WTC11 (cell line): Measurements from ENCODE around the gene RALBP1. TPM values are rescaled to one million over a fixed set of nuclear protein-coding genes. Genes with fewer than 3 reads are reported as not detected.

Experiments
- ATAC-seq: fragments of 200-7000 bp; cut with Tn5 transposase; 2 replicates; pipeline ENCODE4 v1.10.0; 2021; ENCODE audit warnings: mild to moderate bottlenecking, moderate library complexity
- CTCF ChIA-PET: fragments of 300-600 bp; sonication (Branson Sonifier 250); formaldehyde crosslinking; loops from one replicate; lab custom pipeline; 2021; ENCODE audit warnings: antibody characterized with exemption; lab: Charles Lee
- POLR2A ChIA-PET: fragments of 350-600 bp; sonication (Branson Sonifier 250); formaldehyde crosslinking; loops from one replicate; lab custom pipeline; 2021; ENCODE audit warnings: antibody characterized with exemption; lab: Charles Lee
- DNase-seq: peaks from one replicate; pipeline ENCODE4 v3.0.0; 2021; ENCODE audit warnings: low spot score
- H3K27ac Mint-ChIP-seq: 2 replicates; pipeline ENCODE4 v1.8.0; 2021; ENCODE audit warnings: mixed read lengths
- H3K27me3 Mint-ChIP-seq: 2 replicates; pipeline ENCODE4 v1.8.0; 2021; ENCODE audit warnings: low read depth, mild to moderate bottlenecking, moderate library complexity, mixed read lengths
- H3K36me3 Mint-ChIP-seq: 2 replicates; pipeline ENCODE4 v1.8.0; 2021; ENCODE audit warnings: mixed read lengths
- H3K4me1 Mint-ChIP-seq: 2 replicates; pipeline ENCODE4 v1.8.0; 2022; ENCODE audit warnings: mixed read lengths
- H3K4me3 Mint-ChIP-seq: 2 replicates; pipeline ENCODE4 v1.8.0; 2021; ENCODE audit warnings: mild to moderate bottlenecking, moderate library complexity, mixed read lengths
- H3K9me3 Mint-ChIP-seq: 2 replicates; pipeline ENCODE4 v1.8.0; 2021; ENCODE audit warnings: mixed read lengths
- ELF4 ChIP-seq: sonication (generic); formaldehyde crosslinking; IDR thresholded peaks from 2 replicates; pipeline ENCODE4 v1.8.1; 2022; ENCODE audit warnings: low read depth, mild to moderate bottlenecking, moderate library complexity, missing genetic modification reagents
- ETV6 ChIP-seq: sonication (generic); formaldehyde crosslinking; IDR thresholded peaks from 2 replicates; pipeline ENCODE4 v1.8.1; 2022; ENCODE audit warnings: mild to moderate bottlenecking, missing genetic modification reagents
- GRHL2 ChIP-seq: fragments of 250-450 bp; sonication (Bioruptor Pico); IDR thresholded peaks from 2 replicates; pipeline ENCODE4 v1.8.0; 2022; ENCODE audit warnings: mild to moderate bottlenecking, moderate library complexity; ENCODE audit not compliant: insufficient replicate concordance, severe bottlenecking
- HMGA2 ChIP-seq: fragments of 250-450 bp; sonication (Bioruptor Pico); IDR thresholded peaks from 2 replicates; pipeline ENCODE4 v1.4.0; 2021; ENCODE audit warnings: mild to moderate bottlenecking, moderate library complexity
- JUN ChIP-seq: sonication (generic); formaldehyde crosslinking; IDR thresholded peaks from 2 replicates; pipeline ENCODE4 v1.8.0; 2023; ENCODE audit warnings: mild to moderate bottlenecking, missing genetic modification reagents
- NFATC4 ChIP-seq: fragments of 250-450 bp; sonication (Bioruptor Pico); IDR thresholded peaks from 2 replicates; pipeline ENCODE4 v1.9.0; 2021; ENCODE audit warnings: mild to moderate bottlenecking
- NR2C2 ChIP-seq: sonication (generic); formaldehyde crosslinking; IDR thresholded peaks from 2 replicates; pipeline ENCODE4 v1.8.0; 2022; ENCODE audit warnings: mild to moderate bottlenecking, missing genetic modification reagents
- SMAD3 ChIP-seq: sonication (generic); formaldehyde crosslinking; IDR thresholded peaks from 2 replicates; pipeline ENCODE4 v1.8.0; 2022; ENCODE audit warnings: missing genetic modification reagents, mild to moderate bottlenecking, borderline replicate concordance
- SMAD4 ChIP-seq: sonication (generic); formaldehyde crosslinking; IDR thresholded peaks from 2 replicates; pipeline ENCODE4 v1.8.0; 2022; ENCODE audit warnings: mild to moderate bottlenecking, missing genetic modification reagents
- ZNF263 ChIP-seq: sonication (generic); formaldehyde crosslinking; IDR thresholded peaks from 2 replicates; pipeline ENCODE4 v1.8.1; 2022; ENCODE audit warnings: low read depth, mild to moderate bottlenecking, moderate library complexity, missing genetic modification reagents
- ZNF317 ChIP-seq: sonication (generic); formaldehyde crosslinking; IDR thresholded peaks from 2 replicates; pipeline ENCODE4 v1.8.1; 2023; ENCODE audit warnings: low read depth, mild to moderate bottlenecking, moderate library complexity, missing genetic modification reagents, borderline replicate concordance
- total RNA-seq: library from RNA; stranded (reverse); gene quantifications from 3 replicates; pipeline ENCODE4 v1.2.3, GENCODE V29; 2021
- TF ChIP-seq, protein P1 (sequence below): fragments of 250-450 bp; sonication (Bioruptor Pico); conservative IDR thresholded peaks from 2 replicates; pipeline ENCODE4 v1.9.0; 2021; ENCODE audit warnings: mild to moderate bottlenecking
- TF ChIP-seq, protein P2 (sequence below): fragments of 250-450 bp; sonication (Bioruptor Pico); IDR thresholded peaks from 2 replicates; pipeline ENCODE4 v1.9.0; 2021; ENCODE audit warnings: moderate library complexity, mild to moderate bottlenecking, inconsistent platforms, borderline replicate concordance
- TF ChIP-seq, protein P3 (sequence below): sonication (generic); formaldehyde crosslinking; IDR thresholded peaks from 2 replicates; pipeline ENCODE4 v1.8.0; 2023; ENCODE audit warnings: mild to moderate bottlenecking, missing genetic modification reagents
- TF ChIP-seq, protein P4 (sequence below): sonication (generic); formaldehyde crosslinking; IDR thresholded peaks from 2 replicates; pipeline ENCODE4 v1.8.1; 2022; ENCODE audit warnings: missing genetic modification reagents, borderline replicate concordance
- TF ChIP-seq, protein P5 (sequence below): fragments of 200-600 bp; IDR thresholded peaks from 2 replicates; pipeline ENCODE4 v1.8.0; 2022; ENCODE audit warnings: antibody characterized with exemption

The RALBP1 gene
- total RNA-seq, 1 experiment from 2014 or later: 69.3 TPM

DNA sequence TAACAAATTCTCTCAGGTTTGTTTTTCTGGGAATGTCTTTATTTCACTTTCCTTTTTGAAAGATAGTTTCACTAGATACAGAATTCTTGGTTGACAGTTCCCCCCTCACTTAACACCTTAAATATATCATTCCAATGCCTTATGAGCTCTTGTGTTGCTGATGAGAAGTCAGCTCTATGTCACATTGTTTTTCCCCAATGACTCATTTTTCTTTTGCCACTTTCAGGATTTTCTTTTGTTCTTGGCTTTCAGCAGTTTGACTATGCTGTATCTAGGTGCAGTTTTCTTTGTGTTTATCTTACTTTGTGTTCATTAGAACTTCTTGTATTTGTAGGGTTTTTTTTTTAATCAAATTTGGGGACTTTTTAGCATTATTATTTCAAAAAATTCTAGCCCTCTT, 5.6 kb upstream of the RALBP1 start:
- peaks cover 26% of the 10 kb centered on the region for H3K9me3 Mint-ChIP-seq
- peaks cover 20% of the 10 kb centered on the region for H3K36me3 Mint-ChIP-seq
- no peak overlapping the region for H3K4me3 Mint-ChIP-seq
- TF ChIP-seq, protein P1, sequence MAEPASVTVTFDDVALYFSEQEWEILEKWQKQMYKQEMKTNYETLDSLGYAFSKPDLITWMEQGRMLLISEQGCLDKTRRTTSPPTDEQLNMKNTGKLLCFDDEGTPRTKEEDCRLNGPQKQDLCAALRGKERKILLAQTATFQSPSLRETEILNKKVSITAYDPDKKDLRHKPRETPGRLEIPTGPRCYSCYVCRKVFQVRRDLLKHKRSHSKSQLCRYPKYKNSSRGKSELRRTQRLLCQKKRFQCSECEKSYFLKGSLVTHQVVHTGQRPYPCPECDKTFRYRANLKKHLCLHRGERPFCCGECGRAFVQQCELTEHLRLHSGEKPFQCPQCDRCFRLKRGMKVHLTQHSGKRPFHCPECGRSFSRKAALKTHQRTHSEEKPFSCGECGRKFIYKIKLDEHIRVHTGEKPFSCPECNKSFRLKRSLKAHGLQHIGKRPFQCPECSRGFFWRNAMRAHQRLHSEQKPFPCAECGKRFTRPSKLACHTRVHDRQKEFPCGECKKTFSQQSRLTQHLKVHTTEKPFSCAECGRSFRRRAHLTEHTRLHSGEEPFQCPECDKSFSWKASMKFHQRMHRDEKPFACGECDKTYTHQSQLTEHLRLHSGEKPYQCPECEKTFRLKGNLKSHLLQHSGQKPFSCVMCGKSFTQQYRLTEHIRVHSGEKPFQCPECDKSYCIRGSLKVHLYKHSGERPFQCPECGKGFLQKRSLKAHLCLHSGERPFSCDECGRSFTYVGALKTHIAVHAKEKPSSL (CRISPR knock-in tag): no peak
- TF ChIP-seq, protein P2, sequence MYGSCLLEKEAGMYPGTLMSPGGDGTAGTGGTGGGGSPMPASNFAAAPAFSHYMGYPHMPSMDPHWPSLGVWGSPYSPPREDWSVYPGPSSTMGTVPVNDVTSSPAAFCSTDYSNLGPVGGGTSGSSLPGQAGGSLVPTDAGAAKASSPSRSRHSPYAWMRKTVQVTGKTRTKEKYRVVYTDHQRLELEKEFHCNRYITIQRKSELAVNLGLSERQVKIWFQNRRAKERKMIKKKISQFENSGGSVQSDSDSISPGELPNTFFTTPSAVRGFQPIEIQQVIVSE: no peak
- TF ChIP-seq, protein P3, sequence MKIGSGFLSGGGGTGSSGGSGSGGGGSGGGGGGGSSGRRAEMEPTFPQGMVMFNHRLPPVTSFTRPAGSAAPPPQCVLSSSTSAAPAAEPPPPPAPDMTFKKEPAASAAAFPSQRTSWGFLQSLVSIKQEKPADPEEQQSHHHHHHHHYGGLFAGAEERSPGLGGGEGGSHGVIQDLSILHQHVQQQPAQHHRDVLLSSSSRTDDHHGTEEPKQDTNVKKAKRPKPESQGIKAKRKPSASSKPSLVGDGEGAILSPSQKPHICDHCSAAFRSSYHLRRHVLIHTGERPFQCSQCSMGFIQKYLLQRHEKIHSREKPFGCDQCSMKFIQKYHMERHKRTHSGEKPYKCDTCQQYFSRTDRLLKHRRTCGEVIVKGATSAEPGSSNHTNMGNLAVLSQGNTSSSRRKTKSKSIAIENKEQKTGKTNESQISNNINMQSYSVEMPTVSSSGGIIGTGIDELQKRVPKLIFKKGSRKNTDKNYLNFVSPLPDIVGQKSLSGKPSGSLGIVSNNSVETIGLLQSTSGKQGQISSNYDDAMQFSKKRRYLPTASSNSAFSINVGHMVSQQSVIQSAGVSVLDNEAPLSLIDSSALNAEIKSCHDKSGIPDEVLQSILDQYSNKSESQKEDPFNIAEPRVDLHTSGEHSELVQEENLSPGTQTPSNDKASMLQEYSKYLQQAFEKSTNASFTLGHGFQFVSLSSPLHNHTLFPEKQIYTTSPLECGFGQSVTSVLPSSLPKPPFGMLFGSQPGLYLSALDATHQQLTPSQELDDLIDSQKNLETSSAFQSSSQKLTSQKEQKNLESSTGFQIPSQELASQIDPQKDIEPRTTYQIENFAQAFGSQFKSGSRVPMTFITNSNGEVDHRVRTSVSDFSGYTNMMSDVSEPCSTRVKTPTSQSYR (CRISPR knock-in tag): no peak
- TF ChIP-seq, protein P4, sequence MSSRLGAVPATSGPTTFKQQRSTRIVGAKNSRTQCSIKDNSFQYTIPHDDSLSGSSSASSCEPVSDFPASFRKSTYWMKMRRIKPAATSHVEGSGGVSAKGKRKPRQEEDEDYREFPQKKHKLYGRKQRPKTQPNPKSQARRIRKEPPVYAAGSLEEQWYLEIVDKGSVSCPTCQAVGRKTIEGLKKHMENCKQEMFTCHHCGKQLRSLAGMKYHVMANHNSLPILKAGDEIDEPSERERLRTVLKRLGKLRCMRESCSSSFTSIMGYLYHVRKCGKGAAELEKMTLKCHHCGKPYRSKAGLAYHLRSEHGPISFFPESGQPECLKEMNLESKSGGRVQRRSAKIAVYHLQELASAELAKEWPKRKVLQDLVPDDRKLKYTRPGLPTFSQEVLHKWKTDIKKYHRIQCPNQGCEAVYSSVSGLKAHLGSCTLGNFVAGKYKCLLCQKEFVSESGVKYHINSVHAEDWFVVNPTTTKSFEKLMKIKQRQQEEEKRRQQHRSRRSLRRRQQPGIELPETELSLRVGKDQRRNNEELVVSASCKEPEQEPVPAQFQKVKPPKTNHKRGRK: no peak
- TF ChIP-seq ETV6: no peak
- peaks cover 5% of the 10 kb centered on the region for H3K4me1 Mint-ChIP-seq
- no peak for DNase-seq
- POLR2A ChIA-PET: no interaction called here
- no peak overlapping the region for H3K27ac Mint-ChIP-seq
- no peak for ATAC-seq
- no peaks in the 10 kb centered on the region for H3K27me3 Mint-ChIP-seq
- CTCF ChIA-PET: no interaction called here

DNA sequence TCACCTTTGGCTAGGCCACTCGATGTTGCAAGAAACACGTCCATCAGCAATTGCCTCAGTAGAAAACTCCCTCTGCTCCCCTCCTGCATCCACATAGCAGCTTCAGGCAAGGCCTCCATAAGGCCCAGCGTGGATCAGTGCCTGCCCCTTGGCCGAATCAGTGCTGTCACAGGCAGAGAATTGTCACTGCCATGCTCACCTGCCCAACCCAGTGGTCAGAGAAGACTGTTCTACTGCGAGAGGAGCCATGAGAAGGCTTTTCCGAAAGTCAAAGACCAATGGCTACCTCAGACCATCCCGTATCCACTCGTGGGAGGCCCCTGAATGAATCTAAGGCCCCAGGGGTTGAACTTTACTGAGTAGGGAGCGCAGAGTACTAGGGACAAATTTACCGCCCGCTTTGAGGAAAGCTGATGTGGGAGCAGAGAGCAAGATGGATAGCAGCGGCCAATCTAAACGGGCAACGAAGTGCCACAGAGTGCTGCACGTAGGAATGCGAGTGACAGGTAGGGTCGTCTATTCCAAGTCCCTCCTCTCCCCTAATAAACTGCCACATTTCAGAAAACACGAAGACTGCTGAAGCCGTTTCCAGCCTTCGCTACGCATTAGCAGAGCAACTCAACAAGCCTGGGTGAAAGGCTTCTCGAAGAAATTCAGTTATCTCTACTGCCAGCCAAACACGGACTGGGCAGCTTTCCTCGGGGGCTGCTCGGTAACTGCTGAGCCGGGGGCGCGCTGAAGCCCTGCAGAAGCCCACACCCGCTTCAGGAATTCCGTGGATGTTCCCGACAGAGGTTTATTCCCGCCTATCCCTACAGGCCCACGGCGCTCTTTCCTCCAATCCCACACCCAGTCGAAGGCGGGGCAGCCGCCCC, 968 bp upstream of the RALBP1 start:
- CTCF ChIA-PET: interaction anchor here (0.9 kb wide), 1 partner anchor 42 kb away, joined by 3 read pairs; no protein-coding TSS in a partner anchor
- TF ChIP-seq JUN (CRISPR knock-in tag) (no peak), SMAD4 (no peak), GRHL2 (CRISPR knock-in tag) (no peak), NFATC4 (CRISPR knock-in tag) (no peak), HMGA2 (CRISPR knock-in tag) (no peak), SMAD3 (CRISPR knock-in tag) (no peak), ELF4 (CRISPR knock-in tag) (no peak), ZNF263 (no peak), NR2C2 (CRISPR knock-in tag) (no peak), ZNF317 (CRISPR knock-in tag) (no peak)
- TF ChIP-seq, protein P5, sequence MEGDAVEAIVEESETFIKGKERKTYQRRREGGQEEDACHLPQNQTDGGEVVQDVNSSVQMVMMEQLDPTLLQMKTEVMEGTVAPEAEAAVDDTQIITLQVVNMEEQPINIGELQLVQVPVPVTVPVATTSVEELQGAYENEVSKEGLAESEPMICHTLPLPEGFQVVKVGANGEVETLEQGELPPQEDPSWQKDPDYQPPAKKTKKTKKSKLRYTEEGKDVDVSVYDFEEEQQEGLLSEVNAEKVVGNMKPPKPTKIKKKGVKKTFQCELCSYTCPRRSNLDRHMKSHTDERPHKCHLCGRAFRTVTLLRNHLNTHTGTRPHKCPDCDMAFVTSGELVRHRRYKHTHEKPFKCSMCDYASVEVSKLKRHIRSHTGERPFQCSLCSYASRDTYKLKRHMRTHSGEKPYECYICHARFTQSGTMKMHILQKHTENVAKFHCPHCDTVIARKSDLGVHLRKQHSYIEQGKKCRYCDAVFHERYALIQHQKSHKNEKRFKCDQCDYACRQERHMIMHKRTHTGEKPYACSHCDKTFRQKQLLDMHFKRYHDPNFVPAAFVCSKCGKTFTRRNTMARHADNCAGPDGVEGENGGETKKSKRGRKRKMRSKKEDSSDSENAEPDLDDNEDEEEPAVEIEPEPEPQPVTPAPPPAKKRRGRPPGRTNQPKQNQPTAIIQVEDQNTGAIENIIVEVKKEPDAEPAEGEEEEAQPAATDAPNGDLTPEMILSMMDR: no peak
- TF ChIP-seq, protein P1 (CRISPR knock-in tag): no peak
- peaks cover 16% of the 10 kb centered on the region for H3K4me1 Mint-ChIP-seq
- ATAC-seq (peak; percentile 23), DNase-seq (no peak)
- H3K9me3 Mint-ChIP-seq: no peaks in the 10 kb centered on the region
- POLR2A ChIA-PET: interaction anchor here (1.3 kb wide), 1 partner anchor 40 kb away, joined by 3 read pairs; no protein-coding TSS in a partner anchor
- H3K36me3 Mint-ChIP-seq: peaks cover 6% of the 10 kb centered on the region
- H3K4me3 Mint-ChIP-seq: peak overlapping the region; percentile 87
- H3K27me3 Mint-ChIP-seq: no peaks in the 10 kb centered on the region
- peak overlapping the region; percentile 97 for H3K27ac Mint-ChIP-seq
